HG03066 (cell line): ENCODE measurements around the gene FLCN.

Source experiments
- ATAC-seq: cut with Tn5 transposase; IDR thresholded peaks from one replicate; pipeline ENCODE4 v1.9.1; 2021; ENCODE audit warnings: low read depth; ENCODE audit not compliant: unreplicated experiment

FLCN gene

DNA sequence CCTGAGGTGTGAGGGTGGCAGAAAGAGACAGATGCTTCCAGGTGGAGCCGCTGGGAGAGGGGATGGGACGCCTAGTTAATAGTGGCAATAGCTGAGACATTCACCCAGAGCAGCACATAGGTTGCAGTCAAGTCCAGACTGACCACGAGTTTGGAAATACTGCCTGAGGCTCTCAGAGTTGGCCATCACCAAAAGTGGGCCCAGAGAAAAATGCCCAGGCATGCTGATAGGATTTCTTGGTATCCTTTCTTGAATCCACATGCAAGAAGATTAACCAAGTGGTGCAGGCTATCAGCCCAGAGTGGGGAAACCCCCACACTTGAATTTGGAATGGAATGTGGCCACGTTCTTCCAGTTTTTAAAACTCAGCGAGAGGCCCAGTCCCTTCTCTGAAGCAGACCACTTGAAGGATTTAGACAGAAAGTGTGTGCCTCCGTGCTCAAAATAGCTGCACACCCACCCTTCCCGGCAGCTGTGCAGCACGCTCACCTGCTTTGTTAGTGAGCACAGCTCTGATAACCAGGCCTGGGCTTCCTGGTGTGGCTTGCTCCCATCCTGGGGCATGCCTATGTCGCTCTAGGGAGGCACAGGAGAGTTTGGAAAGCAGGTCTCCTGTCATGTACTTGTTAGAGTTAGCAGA, 66.5 kb downstream of the FLCN start:
- ATAC-seq: no peak

GRCh38 chr17:17169396-17169795, 67.6 kb downstream of the FLCN start:
- ATAC-seq: no peak

- ATAC-seq: no peak
Observed at GRCh38 chr17:17168401-17168800, 68.6 kb downstream of the FLCN start.

DNA sequence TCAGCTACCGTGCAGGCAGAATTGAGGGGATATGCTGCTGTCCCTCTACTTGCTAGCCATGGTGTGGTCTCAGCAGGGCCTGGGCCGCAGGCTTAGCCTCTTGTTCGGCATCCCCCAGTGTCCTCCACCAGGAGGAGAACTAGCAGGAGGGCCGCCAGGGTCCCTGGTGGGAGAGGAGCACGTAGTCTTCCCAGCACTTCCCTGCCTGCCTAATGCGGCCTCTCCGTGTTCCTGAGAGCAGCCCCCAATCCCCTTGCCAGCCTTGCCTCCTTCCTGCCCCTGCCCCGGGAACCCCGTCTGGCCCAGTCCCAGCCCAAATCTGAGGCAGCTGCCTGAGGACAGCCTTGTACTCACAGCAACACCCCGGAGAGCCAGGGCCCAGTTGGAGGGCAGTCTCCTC, 69.0 kb downstream of the FLCN start:
- no peak for ATAC-seq

DNA sequence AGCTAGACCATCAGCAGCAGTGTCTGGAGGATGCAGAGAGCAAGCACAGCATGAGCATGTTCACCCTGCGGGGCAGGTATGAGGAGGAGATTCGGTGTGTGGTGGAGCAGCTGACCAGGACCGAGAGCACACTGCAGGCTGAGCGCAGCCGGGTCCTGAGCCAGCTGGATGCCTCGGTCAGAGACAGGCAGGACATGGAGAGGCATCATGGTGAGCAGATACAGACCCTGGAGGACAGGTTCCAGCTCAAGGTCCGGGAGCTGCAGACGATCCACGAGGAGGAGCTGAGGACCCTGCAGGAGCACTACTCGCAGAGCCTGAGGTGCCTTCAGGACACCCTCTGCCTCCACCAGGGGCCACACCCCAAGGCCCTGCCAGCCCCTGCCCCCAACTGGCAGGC, 69.6 kb downstream of the FLCN start:
- ATAC-seq: no peak

GRCh38 chr17:17166446-17166845, 70.5 kb downstream of the FLCN start:
- ATAC-seq: no peak

- no peak for ATAC-seq
Observed at GRCh38 chr17:17165666-17166308, 71.2 kb downstream of the FLCN start.

GRCh38 chr17:17164676-17165075, 72.3 kb downstream of the FLCN start:
- ATAC-seq: no peak

- ATAC-seq: no peak
Observed at GRCh38 chr17:17164156-17164555, 72.8 kb downstream of the FLCN start.
